KMS-11 (cell line): ENCODE results near the gene PRKCE.

Source experiments
- H2AFZ ChIP-seq: fragments of 200-600 bp; sonication (generic); 2 replicates; pipeline ENCODE4 v1.6.1; 2016; ENCODE audit warnings: antibody characterized with exemption, mixed run types, low read depth
- H3K27ac ChIP-seq: fragments of 200-600 bp; sonication (generic); 2 replicates; pipeline ENCODE4 v1.6.1; 2016; ENCODE audit warnings: mild to moderate bottlenecking, mixed run types
- H3K27me3 ChIP-seq: fragments of 200-600 bp; sonication (generic); 2 replicates; pipeline ENCODE4 v1.6.1; 2017; ENCODE audit warnings: mild to moderate bottlenecking, low read depth, mixed run types, moderate library complexity; ENCODE audit not compliant: insufficient read depth
- H3K36me3 ChIP-seq: fragments of 200-600 bp; sonication (generic); 2 replicates; pipeline ENCODE4 v1.6.1; 2017; ENCODE audit warnings: mild to moderate bottlenecking, mixed run types; ENCODE audit not compliant: insufficient read depth
- H3K4me1 ChIP-seq: fragments of 200-600 bp; sonication (generic); 2 replicates; pipeline ENCODE4 v1.6.1; 2016; ENCODE audit warnings: mild to moderate bottlenecking, low read depth, mixed run types; ENCODE audit not compliant: poor library complexity, severe bottlenecking
- H3K4me2 ChIP-seq: fragments of 200-600 bp; sonication (generic); 2 replicates; pipeline ENCODE4 v1.7.0; 2016; ENCODE audit warnings: mild to moderate bottlenecking, mixed run types
- H3K4me3 ChIP-seq: fragments of 200-600 bp; sonication (generic); IDR thresholded peaks from 2 replicates; pipeline ENCODE4 v1.6.1; 2017; ENCODE audit warnings: low read depth, low read length, mixed read lengths; ENCODE audit not compliant: insufficient read depth
- H3K79me2 ChIP-seq: fragments of 200-600 bp; sonication (generic); 2 replicates; pipeline ENCODE4 v1.6.1; 2016; ENCODE audit warnings: low read depth, mixed run types; ENCODE audit not compliant: insufficient read depth
- H3K9ac ChIP-seq: fragments of 200-600 bp; sonication (generic); 2 replicates; pipeline ENCODE4 v1.6.1; 2016; ENCODE audit warnings: mild to moderate bottlenecking, mixed run types
- H4K20me1 ChIP-seq: fragments of 200-600 bp; sonication (generic); 2 replicates; pipeline ENCODE4 v1.6.1; 2016; ENCODE audit warnings: mild to moderate bottlenecking, mixed run types; ENCODE audit not compliant: insufficient read depth
- TF ChIP-seq, protein P1 (sequence below): fragments of 200-600 bp; sonication (generic); conservative IDR thresholded peaks from 2 replicates; pipeline ENCODE4 v1.6.1; 2017; ENCODE audit warnings: low read depth, mild to moderate bottlenecking, antibody characterized with exemption, low read length, moderate library complexity, mixed read lengths

PRKCE gene

DNA sequence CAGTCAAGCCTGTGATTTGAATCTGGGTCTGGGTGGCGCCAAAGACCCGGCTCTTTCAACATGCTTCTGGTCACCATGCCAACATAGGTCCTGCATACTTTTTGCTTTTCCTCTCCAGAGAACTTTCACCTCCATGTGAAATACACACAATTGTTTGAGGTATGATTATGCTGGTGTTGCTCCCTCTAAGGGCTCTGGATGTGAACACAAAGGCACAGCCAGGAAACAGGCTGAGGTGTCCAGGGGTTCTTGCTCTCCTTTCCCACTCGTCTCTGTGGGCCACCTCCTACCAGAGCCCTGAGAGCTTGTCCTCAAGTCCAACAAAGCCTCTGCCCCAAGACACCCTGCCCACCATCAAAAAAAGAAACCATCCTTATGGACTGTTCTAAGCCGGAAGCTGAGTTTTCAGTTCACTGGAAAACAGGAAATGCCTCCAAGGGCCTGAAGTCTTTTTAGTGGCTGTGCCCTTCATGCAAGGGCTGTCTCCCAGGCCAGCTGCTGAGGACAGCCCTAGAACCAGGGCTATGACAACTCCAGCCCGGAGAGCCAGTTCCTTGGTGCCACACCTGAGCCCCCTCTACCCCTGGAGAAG is 545.5 kb downstream of the PRKCE start:
- Histone ChIP-seq H2AFZ (no peak overlapping the region), H3K9ac (no peak overlapping the region), H3K36me3 (no peaks in the 10 kb centered on the region), H3K79me2 (no peaks in the 10 kb centered on the region), H3K4me1 (no peaks in the 10 kb centered on the region), H3K27ac (no peak overlapping the region), H3K4me2 (no peak overlapping the region), H3K4me3 (no peak overlapping the region), H3K27me3 (no peaks in the 10 kb centered on the region), H4K20me1 (no peaks in the 10 kb centered on the region)
- TF ChIP-seq, protein P1, sequence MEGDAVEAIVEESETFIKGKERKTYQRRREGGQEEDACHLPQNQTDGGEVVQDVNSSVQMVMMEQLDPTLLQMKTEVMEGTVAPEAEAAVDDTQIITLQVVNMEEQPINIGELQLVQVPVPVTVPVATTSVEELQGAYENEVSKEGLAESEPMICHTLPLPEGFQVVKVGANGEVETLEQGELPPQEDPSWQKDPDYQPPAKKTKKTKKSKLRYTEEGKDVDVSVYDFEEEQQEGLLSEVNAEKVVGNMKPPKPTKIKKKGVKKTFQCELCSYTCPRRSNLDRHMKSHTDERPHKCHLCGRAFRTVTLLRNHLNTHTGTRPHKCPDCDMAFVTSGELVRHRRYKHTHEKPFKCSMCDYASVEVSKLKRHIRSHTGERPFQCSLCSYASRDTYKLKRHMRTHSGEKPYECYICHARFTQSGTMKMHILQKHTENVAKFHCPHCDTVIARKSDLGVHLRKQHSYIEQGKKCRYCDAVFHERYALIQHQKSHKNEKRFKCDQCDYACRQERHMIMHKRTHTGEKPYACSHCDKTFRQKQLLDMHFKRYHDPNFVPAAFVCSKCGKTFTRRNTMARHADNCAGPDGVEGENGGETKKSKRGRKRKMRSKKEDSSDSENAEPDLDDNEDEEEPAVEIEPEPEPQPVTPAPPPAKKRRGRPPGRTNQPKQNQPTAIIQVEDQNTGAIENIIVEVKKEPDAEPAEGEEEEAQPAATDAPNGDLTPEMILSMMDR = no peak

GRCh38 chr2:46197672-46198071 is 546.2 kb downstream of the PRKCE start:
- H3K79me2 ChIP-seq = no peaks in the 10 kb centered on the region
- H3K4me2 ChIP-seq = no peak overlapping the region
- H2AFZ ChIP-seq = no peak overlapping the region
- no peaks in the 10 kb centered on the region for H3K4me1 ChIP-seq
- H3K4me3 ChIP-seq = no peak overlapping the region
- TF ChIP-seq, protein P1 = no peak
- no peak overlapping the region for H3K27ac ChIP-seq
- H3K36me3 ChIP-seq = no peaks in the 10 kb centered on the region
- no peak overlapping the region for H3K9ac ChIP-seq
- no peaks in the 10 kb centered on the region for H4K20me1 ChIP-seq
- no peaks in the 10 kb centered on the region for H3K27me3 ChIP-seq

DNA sequence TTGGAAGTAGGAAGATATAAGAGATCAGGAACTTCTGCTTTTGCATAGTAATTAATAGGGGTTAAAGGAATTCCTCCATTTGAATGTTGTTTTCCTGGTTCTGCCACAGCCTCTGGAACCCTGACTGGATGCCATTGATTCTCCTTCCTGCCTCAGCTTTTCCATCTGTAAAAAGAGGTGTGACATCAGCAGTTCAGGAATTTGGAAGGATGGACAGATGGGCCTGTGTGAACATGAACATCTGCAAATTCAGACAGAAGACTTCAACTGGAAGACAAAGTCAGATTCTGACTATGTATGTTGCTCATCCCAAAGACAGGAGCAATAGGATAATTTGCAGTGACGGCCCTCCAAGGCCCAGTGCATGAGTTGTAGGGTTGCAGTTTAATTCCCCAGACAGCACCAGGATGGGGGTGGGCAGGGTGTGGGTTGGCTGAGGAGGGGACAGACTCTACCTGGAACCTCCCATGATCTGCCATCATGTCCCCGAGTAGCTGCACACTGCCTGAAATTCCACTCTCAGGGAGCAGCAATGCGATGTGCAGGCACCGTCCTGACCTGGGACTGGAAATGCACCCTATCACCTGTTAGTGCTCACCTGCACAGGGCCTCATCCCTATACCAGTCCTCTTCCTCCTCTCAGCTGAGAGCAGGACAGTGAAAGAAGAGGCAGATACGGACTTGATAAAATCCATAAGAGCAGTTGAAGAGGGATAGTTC is 546.8 kb downstream of the PRKCE start:
- peaks cover 4% of the 10 kb centered on the region for H3K4me1 ChIP-seq

DNA sequence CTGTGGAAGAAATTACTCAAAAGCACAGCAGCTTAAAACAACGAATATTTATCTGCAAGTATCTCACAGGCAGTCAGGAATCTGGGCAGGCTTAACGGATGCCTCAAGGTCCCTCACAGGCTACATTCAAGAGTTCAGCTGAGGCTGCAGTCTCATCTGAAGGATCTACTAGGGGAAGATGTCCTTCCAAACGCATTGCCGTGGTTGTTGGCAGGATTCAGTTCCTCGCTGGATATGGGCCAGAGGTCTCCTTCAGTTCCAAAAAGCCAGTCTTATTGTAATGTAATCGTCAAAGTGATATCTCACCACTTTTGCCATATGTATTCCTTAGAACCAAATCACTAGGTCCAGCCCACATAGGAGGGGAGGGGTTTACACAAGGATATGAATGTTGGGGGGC is 547.5 kb downstream of the PRKCE start:
- Histone ChIP-seq H4K20me1 (no peaks in the 10 kb centered on the region), H3K27me3 (no peaks in the 10 kb centered on the region), H3K9ac (no peak overlapping the region), H3K79me2 (no peaks in the 10 kb centered on the region), H3K4me1 (peaks cover 5% of the 10 kb centered on the region), H3K27ac (no peak overlapping the region), H3K36me3 (no peaks in the 10 kb centered on the region), H2AFZ (no peak overlapping the region), H3K4me3 (no peak overlapping the region), H3K4me2 (no peak overlapping the region)
- TF ChIP-seq, protein P1 = no peak

More for the DNA sequence above, 546.8 kb downstream of the PRKCE start:
- H3K79me2 ChIP-seq = no peaks in the 10 kb centered on the region
- no peak overlapping the region for H3K27ac ChIP-seq
- H3K9ac ChIP-seq = no peak overlapping the region
- no peak overlapping the region for H3K4me2 ChIP-seq
- H4K20me1 ChIP-seq = no peaks in the 10 kb centered on the region
- no peaks in the 10 kb centered on the region for H3K27me3 ChIP-seq
- no peak overlapping the region for H3K4me3 ChIP-seq
- H2AFZ ChIP-seq = no peak overlapping the region
- no peaks in the 10 kb centered on the region for H3K36me3 ChIP-seq
- TF ChIP-seq, protein P1 = no peak
